NCI-H146 treated with DMSO at 0.1 percent for 48 hours (cell line): ENCODE results near the gene UCMA.
A peak's percentile ranks its signal among the peaks of the same experiment; 100 is the strongest.
"Not testable (repeated sequence)": the region's sequence is repeated elsewhere in the genome, so short reads cannot be mapped to it uniquely, and the experiment has no call there.

Source experiments
- DNase-seq: peaks from one replicate; lab custom pipeline; 2025; ENCODE audit not compliant: unreplicated experiment; lab: John Stamatoyannopoulos, UW

Gene UCMA, protein sequence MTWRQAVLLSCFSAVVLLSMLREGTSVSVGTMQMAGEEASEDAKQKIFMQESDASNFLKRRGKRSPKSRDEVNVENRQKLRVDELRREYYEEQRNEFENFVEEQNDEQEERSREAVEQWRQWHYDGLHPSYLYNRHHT

DNA sequence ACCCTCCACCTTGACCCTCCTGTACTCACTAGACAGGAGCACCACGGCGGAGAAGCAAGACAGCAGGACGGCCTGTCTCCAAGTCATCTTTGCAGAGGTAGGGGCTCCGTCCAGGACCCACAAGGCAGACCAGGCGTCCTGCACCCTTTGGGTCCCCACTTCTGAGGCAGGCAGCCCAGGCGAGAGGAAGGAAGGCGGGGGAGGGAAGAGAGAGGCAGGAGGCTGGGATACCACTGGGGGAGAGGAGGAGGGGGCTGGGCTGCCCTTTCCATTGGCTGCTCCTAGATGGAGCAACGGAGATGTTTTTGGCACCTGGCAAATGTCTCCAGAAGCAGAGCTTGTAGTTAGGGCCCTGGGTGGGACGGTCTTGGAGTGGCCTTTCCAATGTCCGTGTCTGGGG, at the start of gene UCMA:
UCMA (minus strand) TSS at position 203 of the 400 bp plus-strand sequence; CDS start at position 87, 116 bp downstream.
- DNase-seq = no peak

DNA sequence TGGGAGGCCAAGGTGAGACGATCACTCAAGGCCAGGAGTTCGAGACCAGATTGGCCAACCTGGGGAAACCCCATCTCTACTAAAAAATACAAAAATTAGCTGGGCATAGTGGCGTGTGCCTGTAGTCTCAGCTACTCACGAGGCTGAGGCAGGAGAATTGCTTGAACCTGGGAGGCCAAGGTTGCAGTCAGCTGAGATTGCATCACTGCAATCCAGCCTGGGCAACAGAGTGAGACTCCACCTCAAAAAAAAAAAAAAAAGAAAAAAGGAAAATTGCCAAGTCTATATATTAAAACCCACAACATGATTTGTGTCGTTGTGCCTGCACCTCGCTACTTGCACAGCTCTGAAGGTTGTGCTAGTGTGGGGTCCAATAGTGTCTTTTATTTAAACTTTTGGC, 48.2 kb upstream of the UCMA start:
- DNase-seq = not testable (repeated sequence)

DNA sequence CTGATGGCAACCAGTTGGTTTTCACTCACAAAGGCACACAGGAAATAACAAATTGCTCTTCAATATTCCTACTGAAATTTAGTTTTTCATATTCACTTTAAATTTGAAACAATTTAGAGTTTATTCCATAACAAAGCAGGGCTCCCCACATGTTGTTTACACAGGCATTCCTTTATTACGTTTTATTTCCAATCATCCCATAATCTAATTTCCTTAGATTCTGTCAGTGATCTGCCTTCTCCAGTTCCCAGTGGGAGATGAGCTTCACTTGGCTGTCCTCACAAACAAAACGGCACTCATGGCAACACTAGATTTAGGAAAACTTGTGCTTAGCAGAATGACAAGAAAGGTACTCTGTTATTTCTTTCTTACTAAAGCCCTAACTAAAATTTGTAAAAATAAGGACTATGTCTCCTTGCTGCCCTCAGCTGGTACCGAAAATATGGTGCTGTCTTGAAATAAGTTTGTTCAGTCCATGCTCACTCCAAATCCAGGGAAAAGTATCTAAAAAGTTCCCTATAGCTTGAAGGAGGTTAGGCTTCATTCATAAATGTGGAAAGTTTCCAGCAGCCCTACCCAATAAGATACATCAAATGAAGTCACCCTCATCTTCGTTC, 42.7 kb upstream of the UCMA start:
- DNase-seq = no peak

DNA sequence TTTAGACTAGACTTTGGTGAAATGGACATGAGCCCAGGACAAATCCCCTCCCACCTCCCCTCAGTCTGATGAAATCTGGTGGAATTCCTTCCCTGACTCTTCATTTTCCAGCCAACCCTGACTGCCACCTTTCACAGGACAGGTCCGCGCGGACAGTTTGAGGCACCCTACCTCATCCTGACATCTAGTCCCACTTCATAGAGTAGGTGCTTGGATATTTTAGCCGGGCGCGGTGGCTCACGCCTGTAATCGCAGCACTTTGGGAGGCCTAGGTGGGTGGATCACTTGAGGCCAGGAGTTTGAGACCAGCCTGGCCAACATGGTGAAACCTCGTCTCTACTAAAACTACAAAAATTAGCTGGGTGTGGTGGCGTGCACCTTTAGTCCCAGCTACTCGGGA, 42.0 kb upstream of the UCMA start:
- DNase-seq = not testable (repeated sequence)

DNA sequence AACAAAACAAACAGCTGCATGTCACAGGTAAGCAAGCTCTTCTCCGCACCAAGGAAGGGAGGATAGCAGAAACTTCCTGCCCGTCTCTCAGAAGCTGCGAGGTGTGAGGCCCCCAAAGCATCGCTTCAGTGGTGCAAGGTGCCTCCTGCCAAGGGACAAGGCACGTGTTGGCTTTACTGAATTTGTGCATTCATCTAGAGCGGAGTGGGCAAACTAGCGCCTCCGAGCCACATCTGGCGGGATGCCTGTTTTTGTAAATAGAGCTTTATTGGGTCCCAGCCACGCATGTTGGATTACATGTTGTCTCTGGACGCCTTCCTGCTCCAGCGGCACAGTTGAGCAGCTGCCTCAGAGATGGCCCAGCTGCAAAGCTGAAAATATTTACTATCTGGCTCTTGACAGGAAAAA, 38.0 kb upstream of the UCMA start:
- no peak for DNase-seq

DNA sequence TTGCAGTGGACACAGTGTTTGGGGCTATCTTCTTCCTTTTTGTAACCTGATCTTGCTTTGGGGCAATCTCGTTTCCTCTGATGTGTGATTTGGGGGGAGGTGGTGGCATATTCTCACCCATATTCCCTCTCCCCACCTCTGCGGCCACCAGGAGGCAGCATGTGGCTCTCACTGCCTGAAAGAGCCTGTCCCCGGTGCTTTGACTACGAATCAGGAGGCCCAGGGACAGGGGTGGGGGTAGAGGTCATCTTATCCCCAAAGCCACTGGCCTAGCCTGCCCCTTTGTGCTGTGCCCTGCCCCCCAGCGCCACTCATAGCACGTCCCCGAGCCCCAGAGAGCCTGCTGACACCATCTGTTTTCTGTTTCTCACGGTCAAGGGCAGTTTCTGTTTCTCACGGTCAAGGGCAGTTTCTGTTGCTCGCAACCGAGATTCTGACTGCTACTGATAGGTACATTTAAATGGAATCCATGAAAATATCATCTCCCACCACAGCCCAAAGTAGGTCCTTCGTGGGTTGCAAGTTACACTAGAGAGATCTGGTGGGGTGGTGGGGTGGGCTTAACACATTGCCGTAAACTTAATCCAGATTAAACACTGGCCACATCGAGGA, 37.5 kb upstream of the UCMA start:
- peak; percentile 39 for DNase-seq

DNA sequence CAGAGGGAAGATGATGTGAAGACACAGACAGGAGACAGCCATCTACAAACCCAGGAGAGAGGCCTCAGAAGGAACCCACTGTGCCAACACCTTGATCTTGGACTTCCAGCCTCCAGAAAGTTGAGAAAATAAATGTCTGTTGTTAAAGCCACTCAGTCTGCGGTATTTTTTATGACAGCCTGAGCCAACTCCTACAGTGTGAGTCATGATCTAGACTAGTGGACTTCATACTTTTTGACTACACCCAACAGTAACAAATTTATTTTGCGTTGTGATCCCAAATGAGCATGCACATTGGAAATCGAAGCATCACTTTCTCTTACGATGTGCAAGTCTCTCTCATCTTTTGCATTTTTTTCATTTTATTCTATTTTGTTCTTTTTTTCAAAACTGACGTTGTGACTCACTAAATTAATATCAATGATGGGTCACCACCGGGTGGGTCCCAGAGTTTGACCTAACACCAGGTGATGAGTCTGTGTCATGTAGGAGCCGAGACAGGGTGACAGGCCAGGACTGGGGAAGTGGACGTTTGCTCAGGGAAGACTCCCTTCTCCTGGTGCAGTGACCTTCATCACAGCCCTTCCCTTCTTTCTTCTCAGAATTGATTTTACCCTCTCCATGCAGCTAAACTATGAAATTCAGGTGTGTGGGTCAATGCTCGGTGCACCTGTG, 36.8 kb upstream of the UCMA start:
- DNase-seq = no peak

DNA sequence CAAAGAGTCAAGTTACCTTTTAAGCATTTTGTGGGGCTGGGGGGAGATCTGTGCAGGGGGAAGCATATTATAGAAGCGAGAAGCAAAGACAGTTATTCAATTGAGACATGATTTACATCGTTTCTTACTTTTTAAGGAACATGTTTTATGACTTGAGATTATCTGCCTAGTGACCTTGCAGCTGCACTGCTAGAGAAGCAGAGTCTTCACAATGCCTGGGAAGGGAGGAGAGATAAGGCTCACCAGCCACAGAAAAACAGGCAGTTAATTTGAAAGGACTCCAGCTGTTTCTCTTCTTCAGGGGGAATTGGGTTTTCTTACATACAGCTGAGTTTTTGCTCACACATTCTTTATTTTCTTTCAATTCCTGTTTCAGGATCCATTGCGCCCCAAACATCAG, 34.7 kb upstream of the UCMA start:
- no peak for DNase-seq

DNA sequence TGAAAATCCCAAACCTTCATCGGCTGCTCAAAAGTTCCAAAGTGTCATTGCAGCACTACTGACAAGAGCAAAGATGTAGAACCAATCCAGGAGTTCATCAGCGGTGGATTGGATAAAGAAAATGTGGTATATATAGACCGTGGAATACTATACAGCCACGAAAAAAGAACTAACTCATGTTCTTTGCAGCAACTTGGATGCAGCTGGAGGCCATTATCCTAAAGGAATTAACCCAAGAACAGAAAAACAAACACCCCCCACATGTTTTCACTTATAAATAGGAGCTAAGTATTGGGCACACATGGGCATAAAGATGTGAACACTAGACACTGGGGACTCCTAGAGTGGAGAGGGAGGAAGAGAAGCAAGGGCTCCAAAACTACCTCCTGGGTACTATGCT, 34.1 kb upstream of the UCMA start:
- no peak for DNase-seq

DNA sequence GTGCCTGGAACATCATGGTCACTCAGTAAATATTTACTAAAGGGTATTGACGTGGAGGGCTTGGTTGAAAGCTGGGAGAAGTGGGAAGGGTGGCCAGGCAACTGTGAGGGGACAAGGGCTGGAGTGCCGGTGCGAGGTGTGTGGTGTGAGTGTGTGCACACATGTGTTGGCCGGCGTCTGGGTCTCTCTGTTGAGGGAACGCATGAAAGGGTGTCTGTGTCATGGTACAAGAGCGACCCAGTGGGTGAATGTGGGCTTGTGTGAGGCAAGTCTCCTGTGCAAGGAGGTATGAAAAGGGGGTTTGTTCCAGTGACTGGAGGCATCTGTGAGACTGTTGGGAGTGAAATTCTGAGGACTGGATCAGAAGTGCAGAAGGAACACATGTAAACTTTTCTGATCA, 29.4 kb upstream of the UCMA start:
- no peak for DNase-seq

DNA sequence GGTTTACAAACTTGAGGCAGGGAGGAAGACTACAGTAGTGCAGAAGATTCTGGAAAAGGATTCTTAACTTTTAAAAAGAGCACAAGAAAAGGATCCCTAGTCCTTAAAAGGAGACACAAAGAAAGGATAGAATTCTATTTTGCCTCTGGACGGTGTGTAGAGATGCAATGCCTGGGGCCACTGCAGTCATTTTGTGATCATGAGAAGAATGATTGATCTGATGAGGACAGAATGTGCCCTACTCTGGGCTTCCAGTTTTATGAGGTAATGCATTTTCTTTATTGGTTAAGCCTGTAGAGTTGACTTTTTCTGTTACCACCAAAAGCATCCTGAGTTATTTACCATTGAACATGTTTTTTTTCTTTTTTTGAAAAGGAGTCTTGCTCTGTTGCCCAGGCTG, 28.3 kb upstream of the UCMA start:
- no peak for DNase-seq

DNA sequence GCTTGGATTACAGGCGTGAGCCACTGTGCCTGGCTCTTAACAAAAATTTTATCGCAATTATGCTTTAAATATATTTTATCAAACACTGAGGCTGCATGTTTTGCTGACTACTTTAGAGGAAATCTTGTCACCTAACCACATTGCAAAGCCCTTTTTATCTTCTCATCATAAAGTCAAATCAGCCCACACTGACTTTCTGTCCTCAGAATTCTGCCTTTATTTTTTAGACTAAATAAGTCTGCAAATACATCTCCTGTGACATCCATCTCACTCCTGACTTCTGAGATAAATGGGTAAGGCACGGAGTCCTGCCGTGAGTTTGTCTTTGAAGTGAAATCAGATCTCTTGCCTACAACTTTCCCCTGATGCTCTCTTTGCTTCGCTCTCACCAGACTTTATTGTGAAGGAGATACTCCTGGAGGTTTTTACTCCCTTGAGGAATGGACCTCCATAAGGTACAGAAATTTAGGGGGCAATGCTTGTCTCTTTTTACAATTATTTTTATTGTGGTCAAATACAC, 23.5 kb upstream of the UCMA start:
- DNase-seq = no peak

DNA sequence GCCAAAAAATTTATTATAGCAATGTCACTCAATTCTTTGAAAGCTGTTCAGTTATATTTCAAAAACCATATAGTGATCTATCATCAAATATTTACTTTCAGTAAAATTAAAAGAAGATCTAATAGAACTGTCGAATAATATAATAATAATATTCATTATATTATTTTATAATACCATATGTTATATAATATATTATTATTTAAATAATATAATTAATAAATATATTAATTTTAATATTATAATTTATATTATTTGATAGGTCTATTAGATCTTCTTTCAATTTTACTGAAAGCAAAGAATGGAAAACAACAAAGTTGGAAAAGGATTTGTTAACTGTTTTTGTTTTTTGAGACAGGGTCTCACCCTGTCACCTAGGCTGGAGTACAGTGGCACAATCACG, 22.5 kb upstream of the UCMA start:
- no peak for DNase-seq

DNA sequence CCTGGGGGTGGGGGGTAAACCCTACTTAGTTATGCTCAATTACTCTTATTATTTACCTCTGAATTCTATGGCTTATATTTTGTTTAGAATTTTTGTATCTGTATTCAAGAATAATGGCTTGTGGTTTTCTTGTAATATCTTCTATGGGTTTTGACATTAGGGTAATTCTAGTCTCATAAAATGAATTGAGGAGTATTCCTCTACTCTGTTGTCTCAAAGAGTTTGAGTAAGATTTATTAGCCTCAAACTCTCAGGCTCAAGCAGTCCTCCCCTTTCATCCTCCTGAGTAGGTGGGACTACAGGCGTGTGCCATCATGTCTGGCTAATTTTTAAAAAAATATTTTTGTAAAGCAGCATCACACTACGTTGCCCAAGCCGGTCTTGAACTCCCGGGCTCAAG, 19.6 kb upstream of the UCMA start:
- no peak for DNase-seq

DNA sequence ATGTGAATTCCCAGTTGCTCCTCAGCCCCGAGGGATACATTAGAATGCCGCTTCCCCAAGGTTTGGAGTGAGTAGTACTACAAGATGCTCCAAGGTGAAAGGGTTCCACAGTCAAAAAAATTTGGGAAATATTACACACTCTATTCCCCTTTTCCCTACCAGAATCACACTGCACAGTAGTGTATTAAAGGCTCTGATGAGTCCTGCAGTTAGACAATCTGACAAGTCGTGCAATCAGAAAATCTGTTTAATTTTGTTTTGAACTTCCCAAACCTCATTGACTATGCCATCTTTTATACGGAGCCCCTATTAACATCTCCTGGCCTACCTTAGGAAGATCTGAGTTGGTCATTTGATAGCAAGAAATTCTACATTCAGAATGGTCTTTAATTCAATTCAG, 13.6 kb upstream of the UCMA start:
- DNase-seq = no peak

DNA sequence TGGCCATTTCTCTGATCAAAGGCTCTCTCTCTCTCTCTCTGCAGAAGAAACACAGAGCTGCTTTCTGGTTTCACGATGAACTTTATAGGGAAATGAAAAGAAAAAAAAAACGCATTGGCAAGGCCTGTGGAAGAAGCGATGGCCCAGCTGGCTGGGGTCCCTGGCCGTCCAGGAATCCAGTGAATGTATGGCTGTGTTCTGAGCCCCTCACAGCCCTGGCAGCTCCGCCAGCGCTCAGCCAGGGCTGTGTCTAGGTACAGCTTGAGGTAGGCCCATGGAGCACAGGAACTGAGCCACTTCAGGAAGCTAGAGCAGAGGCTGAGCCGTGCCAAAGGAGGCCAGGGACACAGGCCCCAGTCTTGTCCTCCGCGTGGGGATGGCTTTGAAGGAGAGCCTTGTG, 13.1 kb upstream of the UCMA start:
- no peak for DNase-seq

DNA sequence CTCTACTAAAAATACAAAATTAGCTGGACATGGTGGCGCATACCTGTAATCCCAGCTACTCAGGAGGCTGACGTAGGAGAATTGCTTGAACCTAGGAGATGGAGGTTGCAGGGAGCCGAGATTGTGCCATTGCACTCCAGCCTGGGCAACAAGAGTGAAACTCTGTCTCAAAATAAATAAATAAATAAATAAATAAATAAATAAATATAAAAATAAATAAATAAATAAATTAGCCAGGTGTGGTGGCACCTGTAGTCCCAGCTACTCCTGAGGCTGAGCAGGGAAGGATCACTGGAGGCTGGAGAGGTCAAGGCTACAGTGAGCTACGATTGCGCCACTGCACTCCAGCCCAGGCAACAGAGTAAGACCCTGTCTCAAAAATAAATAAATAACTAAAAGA, 8.1 kb upstream of the UCMA start:
- not testable (repeated sequence) for DNase-seq

DNA sequence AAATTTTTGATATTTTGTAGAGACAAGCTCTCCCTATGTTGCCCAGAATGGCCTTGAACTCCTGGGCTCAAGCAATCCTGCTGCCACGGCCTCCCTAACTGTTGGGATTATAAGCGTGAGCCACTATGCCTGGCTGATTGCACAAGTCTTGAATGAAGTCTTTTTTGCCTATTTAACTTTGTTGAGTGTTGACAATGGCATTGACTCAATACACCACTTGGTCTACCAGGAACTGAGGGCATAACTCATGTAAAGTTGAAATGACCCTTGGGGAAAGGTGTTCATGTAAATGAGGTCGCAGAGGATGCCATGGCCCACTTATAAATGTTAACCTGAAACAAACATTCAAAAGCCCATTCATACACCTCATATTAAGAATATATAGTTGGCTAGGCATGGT, 7.4 kb upstream of the UCMA start:
- no peak for DNase-seq

DNA sequence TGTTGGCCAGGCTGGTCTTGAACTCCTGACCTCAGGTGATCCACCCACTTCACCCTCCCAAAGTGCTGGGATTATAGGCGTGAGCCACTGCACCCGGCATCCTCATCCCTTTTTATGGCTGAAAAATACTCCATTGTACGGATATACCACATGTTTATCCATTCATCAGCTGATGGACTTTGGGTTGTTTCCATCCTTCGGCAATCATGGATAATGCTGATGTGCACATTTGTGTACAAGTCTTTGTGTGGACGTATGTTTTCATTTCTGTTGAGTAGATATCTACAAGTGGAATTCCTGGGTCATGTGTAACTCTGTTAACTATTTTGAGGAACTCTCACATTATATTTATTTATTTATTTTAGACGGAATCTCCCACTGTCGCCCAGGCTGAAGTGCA, 5.7 kb upstream of the UCMA start:
- DNase-seq = no peak

DNA sequence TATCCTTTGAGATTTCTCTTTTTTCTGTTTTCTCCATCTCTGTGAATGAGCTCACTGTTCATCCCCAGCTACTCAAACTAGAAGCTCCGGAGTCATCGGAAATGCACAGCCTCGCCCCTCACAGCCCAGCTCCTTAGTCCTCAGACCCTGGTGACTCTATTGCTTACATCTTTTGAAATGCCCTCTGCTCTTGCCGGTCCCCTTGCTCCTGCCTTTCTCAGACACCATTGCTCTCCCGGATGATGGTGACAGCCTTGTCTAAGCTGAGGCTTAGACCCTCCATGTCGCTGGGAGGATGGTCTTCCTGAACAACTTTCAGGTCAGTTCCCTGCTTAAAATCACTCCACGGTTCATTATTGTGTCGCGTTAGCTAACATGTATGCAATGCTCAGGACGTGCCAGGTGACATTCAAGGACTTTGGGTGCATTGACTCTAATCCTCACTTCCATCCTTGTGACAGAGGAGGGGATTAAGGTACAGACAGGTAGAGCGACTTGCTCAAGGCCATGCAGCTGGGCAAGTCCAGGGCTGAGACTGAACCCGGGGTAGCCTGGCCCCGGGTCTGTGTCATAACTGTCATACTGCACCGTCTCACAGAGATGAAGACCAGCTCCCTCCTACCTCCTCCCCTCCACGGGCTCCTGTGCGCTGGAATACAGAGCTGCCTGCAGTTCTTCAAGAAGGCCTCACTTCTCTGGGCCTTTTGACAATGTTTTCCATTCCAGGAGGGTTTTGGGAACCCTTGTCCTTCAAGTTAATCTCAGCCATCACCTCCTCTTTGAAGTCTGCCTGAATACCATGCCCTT, 4.3 kb upstream of the UCMA start:
- no peak for DNase-seq

DNA sequence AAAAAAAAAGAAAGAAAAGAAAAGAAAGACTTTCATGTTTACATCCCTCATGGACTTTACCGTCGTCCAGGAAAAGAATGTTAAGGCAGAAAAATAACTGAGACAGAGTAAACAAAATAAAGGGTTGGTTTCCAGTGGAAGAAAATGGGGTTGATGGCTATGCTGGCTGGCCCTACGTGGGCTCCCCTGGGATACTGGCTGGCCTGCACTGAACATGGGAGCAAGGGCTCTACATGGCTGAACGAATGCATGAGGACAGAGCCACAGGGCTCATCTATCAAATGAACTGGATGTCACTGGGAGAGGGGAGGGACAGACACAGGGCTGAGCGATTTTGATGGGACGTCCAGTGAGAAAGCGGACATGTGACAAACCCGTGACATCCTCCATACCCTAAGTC, 2.5 kb upstream of the UCMA start:
- no peak for DNase-seq
